ENCODE results near the gene MIOX. TPM values are rescaled to one million over a fixed set of nuclear protein-coding genes. Genes with fewer than 3 reads are reported as not detected.
A peak's percentile ranks its signal among the peaks of the same experiment; 100 is the strongest.

Gene MIOX
- total RNA-seq, 4 donors from 2014 or later = not detected

GRCh38 chr22:50481045-50481439 is 5.6 kb upstream of the MIOX start:
- Histone ChIP-seq H3K27me3 (peaks cover 12 to 18% of the 10 kb centered on the region in 2 donors), H3K9me3 (no peaks in the 10 kb centered on the region), H3K36me3 (no peaks in the 10 kb centered on the region), H3K27ac (no peak overlapping the region), H3K4me1 (no peaks in the 10 kb centered on the region), H3K4me3 (peak overlapping the region in 1 of 2 donors; percentile 20)
- no peak for TF ChIP-seq CTCF (IDR thresholded peaks at IDR 0.05)
- TF ChIP-seq POLR2A (IDR thresholded peaks at IDR 0.05) = no peak
- DNase-seq = no peak
- intact Hi-C loops (cut with DNase I; ENCODE audit: low total_unique reads) = no loop called here

- no peak for TF ChIP-seq CTCF (IDR thresholded peaks at IDR 0.05)
- TF ChIP-seq POLR2A (IDR thresholded peaks at IDR 0.05) = no peak
- no peaks in the 10 kb centered on the region for H3K9me3 ChIP-seq
- no peaks in the 10 kb centered on the region for H3K36me3 ChIP-seq
- DNase-seq = no peak
- peaks cover 12 to 18% of the 10 kb centered on the region in 2 donors for H3K27me3 ChIP-seq
- no peaks in the 10 kb centered on the region for H3K4me1 ChIP-seq
- H3K4me3 ChIP-seq = peak within 1 kb of the TSS in 1 of 2 donors; percentile 20
- no peak within 1 kb of the TSS for H3K27ac ChIP-seq
- intact Hi-C loops (cut with DNase I; ENCODE audit: low total_unique reads) = no loop called here
These were observed 5.1 kb upstream of the MIOX start, which contains the start of gene ADM2 for GRCh38 chr22:50481440-50482106. TSS of gene ADM2 (plus strand) at chr22:50481543. CDS start at chr22:50481848, 305 bp downstream.

- TF ChIP-seq POLR2A (IDR thresholded peaks at IDR 0.05) (no peak), CTCF (IDR thresholded peaks at IDR 0.05) (no peak)
- no peaks in the 10 kb centered on the region for H3K9me3 ChIP-seq
- H3K4me1 ChIP-seq = no peaks in the 10 kb centered on the region
- intact Hi-C loops (cut with DNase I; ENCODE audit: low total_unique reads) = no loop called here
- no peak overlapping the region for H3K27ac ChIP-seq
- H3K4me3 ChIP-seq = no peak overlapping the region
- H3K27me3 ChIP-seq = peaks cover 12 to 18% of the 10 kb centered on the region in 2 donors
- no peak for DNase-seq
- no peaks in the 10 kb centered on the region for H3K36me3 ChIP-seq
These were observed 4.3 kb upstream of the MIOX start for GRCh38 chr22:50482107-50483074.

GRCh38 chr22:50483106-50483505 is 3.6 kb upstream of the MIOX start:
- Histone ChIP-seq H3K4me3 (no peak overlapping the region), H3K9me3 (no peaks in the 10 kb centered on the region), H3K4me1 (no peaks in the 10 kb centered on the region), H3K27me3 (peaks cover 12 to 18% of the 10 kb centered on the region in 2 donors), H3K36me3 (no peaks in the 10 kb centered on the region), H3K27ac (no peak overlapping the region)
- no peak for DNase-seq
- intact Hi-C loops (cut with DNase I; ENCODE audit: low total_unique reads) = no loop called here
- TF ChIP-seq POLR2A (IDR thresholded peaks at IDR 0.05) (no peak), CTCF (IDR thresholded peaks at IDR 0.05) (no peak)

GRCh38 chr22:50483556-50483955 is 3.1 kb upstream of the MIOX start:
- DNase-seq = no peak
- Histone ChIP-seq H3K36me3 (no peaks in the 10 kb centered on the region), H3K4me1 (no peaks in the 10 kb centered on the region), H3K27me3 (peaks cover 12 to 18% of the 10 kb centered on the region in 2 donors), H3K9me3 (no peaks in the 10 kb centered on the region), H3K4me3 (no peak overlapping the region), H3K27ac (no peak overlapping the region)
- TF ChIP-seq CTCF (IDR thresholded peaks at IDR 0.05) (no peak), POLR2A (IDR thresholded peaks at IDR 0.05) (no peak)
- intact Hi-C loops (cut with DNase I; ENCODE audit: low total_unique reads) = no loop called here

All from uterus (tissue), 4 donors.